Effector memory CD4-positive, alpha-beta T cell (primary cell): ENCODE data around the gene B3GAT1.

Experiments used
- DNase-seq, 3 donors: peaks; one replicate each; pipeline ENCODE4 v3.0.0-alpha.2; 2020
- H3K27ac ChIP-seq: 2 replicates; pipeline ENCODE4 v1.7.0; 2013; ENCODE audit warnings: mild to moderate bottlenecking, low read length, moderate library complexity; ENCODE audit not compliant: insufficient read depth, poor library complexity, severe bottlenecking
- H3K27me3 ChIP-seq: replicated peaks from 2 replicates; pipeline ENCODE4 v1.7.0; 2013; ENCODE audit warnings: mild to moderate bottlenecking, low read length; ENCODE audit not compliant: insufficient read depth, control insufficient read depth, poor library complexity, severe bottlenecking
- H3K36me3 ChIP-seq: 2 replicates; pipeline ENCODE4 v1.7.0; 2013; ENCODE audit warnings: mild to moderate bottlenecking, low read length, moderate library complexity; ENCODE audit not compliant: control insufficient read depth, insufficient read depth
- H3K4me1 ChIP-seq: 2 replicates; pipeline ENCODE4 v1.7.0; 2013; ENCODE audit warnings: low read length, mild to moderate bottlenecking; ENCODE audit not compliant: control insufficient read depth, insufficient read depth, poor library complexity, severe bottlenecking
- H3K4me3 ChIP-seq: 2 replicates; pipeline ENCODE4 v1.7.0; 2013; ENCODE audit warnings: low read length, low read depth, mild to moderate bottlenecking; ENCODE audit not compliant: insufficient read depth, poor library complexity, severe bottlenecking
- H3K9me3 ChIP-seq: 2 replicates; pipeline ENCODE4 v1.7.0; 2013; ENCODE audit warnings: mild to moderate bottlenecking, low read length, moderate library complexity; ENCODE audit not compliant: control insufficient read depth

The B3GAT1 gene

DNA sequence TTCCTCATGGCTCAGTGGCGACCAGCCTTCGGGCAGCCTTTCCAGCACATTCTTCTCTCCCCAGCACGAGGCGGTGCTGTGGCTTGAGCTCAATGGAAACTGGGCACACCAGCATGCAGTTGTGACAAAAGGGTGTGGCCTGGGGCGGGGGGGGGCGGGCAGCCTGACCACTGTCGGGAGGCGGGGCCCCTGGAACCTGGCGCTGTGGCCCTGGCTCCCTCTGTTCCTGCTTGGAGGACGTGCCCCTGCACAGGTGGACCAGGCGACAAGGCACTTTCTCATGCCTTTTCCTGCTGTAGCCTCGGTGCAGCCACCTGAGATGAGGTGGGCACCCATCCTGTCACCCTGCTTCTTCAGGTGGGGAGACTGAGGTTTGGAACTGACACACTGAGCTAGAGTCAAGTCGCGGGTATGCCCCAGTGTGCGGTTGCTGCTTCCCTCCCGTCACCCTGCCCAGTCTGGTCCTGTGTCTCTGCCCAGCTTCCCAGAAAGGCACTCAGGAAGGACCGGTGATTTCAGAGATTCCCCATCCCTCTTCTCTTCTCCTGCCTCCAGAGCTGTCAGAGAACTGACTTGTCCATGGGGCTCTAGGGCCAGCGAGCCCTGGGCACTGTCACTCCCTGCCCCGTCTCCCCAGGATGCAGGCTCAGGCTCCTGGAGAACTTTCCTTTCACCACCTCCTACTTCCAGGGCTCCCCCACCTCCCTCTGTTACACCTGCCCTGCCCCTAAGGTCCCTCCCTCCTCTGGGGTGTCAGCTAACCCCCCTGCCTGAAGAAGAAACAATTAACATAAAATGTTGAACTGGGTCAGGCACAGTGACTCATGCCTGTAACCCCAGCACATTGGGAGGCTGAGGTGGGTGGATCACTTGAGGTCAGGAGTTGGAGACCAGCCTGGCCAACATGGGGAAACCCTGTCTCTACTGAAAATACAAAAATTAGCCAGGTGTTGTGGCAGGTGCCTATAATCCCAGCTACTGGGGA is 9.9 kb downstream of the B3GAT1 start:
- no peaks in the 10 kb centered on the region for H3K36me3 ChIP-seq
- no peaks in the 10 kb centered on the region for H3K9me3 ChIP-seq
- no peaks in the 10 kb centered on the region for H3K27me3 ChIP-seq
- H3K4me3 ChIP-seq = no peak overlapping the region
- no peaks in the 10 kb centered on the region for H3K4me1 ChIP-seq
- peak in 1 of 3 donors; percentile 11 for DNase-seq
- H3K27ac ChIP-seq = no peak overlapping the region

GRCh38 chr11:134399996-134400395 is 12.0 kb downstream of the B3GAT1 start:
- H3K27ac ChIP-seq = no peak overlapping the region
- no peaks in the 10 kb centered on the region for H3K27me3 ChIP-seq
- H3K4me3 ChIP-seq = no peak overlapping the region
- no peak for DNase-seq
- H3K4me1 ChIP-seq = no peaks in the 10 kb centered on the region
- H3K36me3 ChIP-seq = no peaks in the 10 kb centered on the region
- no peaks in the 10 kb centered on the region for H3K9me3 ChIP-seq

GRCh38 chr11:134399293-134399654 is 12.8 kb downstream of the B3GAT1 start:
- no peak overlapping the region for H3K27ac ChIP-seq
- no peak for DNase-seq

DNA sequence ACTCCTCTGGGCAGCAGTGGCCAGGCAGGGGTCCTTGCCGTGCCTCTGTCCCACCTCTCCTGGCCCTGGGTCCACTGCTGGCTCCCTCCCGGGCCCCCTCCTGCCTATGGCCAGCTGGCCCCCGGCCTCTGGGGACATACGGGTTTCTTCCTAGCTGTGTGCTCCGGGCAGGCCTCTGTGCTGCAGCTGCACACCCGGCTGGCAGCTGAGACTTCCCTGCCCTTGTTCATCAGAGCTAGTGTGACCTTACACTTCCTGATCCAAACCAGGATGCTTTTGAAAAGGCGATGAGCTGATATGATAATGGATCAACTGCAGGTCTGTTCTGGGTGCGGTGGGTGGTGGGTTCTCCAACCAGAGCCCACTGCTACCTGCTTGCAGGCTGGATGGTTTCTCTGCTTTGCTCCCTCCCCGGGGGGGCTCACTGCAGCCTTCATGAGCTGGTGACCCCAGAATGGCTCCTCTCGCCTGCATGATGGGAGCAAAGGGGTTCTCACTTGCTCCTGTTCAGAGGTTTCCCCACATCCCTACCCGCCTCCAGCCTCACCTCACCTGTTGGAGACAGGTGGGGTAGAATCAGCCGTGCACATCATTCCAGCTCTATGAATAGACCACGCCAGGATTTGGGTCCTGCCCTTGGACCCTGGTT is 13.3 kb downstream of the B3GAT1 start:
- no peaks in the 10 kb centered on the region for H3K27me3 ChIP-seq

More at GRCh38 chr11:134399293-134399654, 12.8 kb downstream of the B3GAT1 start:
- no peak overlapping the region for H3K4me3 ChIP-seq
- H3K27me3 ChIP-seq = no peaks in the 10 kb centered on the region
- H3K4me1 ChIP-seq = no peaks in the 10 kb centered on the region
- H3K36me3 ChIP-seq = no peaks in the 10 kb centered on the region
- H3K9me3 ChIP-seq = no peaks in the 10 kb centered on the region

DNA sequence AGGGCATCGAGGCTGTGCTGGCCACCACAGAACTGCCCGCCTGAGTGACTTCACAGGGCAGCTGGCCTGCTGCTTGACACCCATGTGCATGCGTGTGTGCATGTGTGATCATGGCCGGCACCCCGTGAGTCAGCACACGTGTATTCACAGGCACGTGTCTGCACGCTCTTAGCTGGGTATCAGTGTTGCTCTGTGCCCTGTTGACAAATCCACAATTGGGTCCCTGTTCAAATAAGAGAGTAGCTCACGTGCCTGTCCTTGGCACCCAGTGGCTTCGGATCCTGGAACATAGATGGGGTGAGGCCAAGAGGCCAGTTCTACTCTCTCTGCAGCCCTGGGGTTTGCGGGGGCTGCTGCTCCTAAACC is 14.0 kb downstream of the B3GAT1 start:
- no peak for DNase-seq
- no peaks in the 10 kb centered on the region for H3K27me3 ChIP-seq
- H3K4me1 ChIP-seq = no peaks in the 10 kb centered on the region
- no peak overlapping the region for H3K27ac ChIP-seq
- H3K36me3 ChIP-seq = no peaks in the 10 kb centered on the region
- H3K9me3 ChIP-seq = no peaks in the 10 kb centered on the region
- no peak overlapping the region for H3K4me3 ChIP-seq

More for the DNA sequence above, 13.3 kb downstream of the B3GAT1 start:
- H3K36me3 ChIP-seq = no peaks in the 10 kb centered on the region
- no peak overlapping the region for H3K27ac ChIP-seq
- H3K9me3 ChIP-seq = no peaks in the 10 kb centered on the region
- no peak overlapping the region for H3K4me3 ChIP-seq
- no peaks in the 10 kb centered on the region for H3K4me1 ChIP-seq
- no peak for DNase-seq

GRCh38 chr11:134397304-134398078 is 14.6 kb downstream of the B3GAT1 start:
- H3K4me1 ChIP-seq = no peaks in the 10 kb centered on the region
- no peaks in the 10 kb centered on the region for H3K36me3 ChIP-seq
- H3K27ac ChIP-seq = no peak overlapping the region
- no peaks in the 10 kb centered on the region for H3K27me3 ChIP-seq
- no peak for DNase-seq
- no peak overlapping the region for H3K4me3 ChIP-seq
- H3K9me3 ChIP-seq = no peaks in the 10 kb centered on the region

- DNase-seq = no peak
- no peaks in the 10 kb centered on the region for H3K36me3 ChIP-seq
Observed at GRCh38 chr11:134395002-134395401, 17.0 kb downstream of the B3GAT1 start.

GRCh38 chr11:134394311-134394710 is 17.7 kb downstream of the B3GAT1 start:
- Histone ChIP-seq H3K9me3 (no peaks in the 10 kb centered on the region), H3K27ac (no peak overlapping the region), H3K27me3 (no peaks in the 10 kb centered on the region), H3K4me3 (no peak overlapping the region), H3K4me1 (no peaks in the 10 kb centered on the region), H3K36me3 (no peaks in the 10 kb centered on the region)
- DNase-seq = no peak

More at GRCh38 chr11:134395002-134395401, 17.0 kb downstream of the B3GAT1 start:
- Histone ChIP-seq H3K4me1 (no peaks in the 10 kb centered on the region), H3K9me3 (no peaks in the 10 kb centered on the region), H3K27me3 (no peaks in the 10 kb centered on the region), H3K27ac (no peak overlapping the region), H3K4me3 (no peak overlapping the region)

DNA sequence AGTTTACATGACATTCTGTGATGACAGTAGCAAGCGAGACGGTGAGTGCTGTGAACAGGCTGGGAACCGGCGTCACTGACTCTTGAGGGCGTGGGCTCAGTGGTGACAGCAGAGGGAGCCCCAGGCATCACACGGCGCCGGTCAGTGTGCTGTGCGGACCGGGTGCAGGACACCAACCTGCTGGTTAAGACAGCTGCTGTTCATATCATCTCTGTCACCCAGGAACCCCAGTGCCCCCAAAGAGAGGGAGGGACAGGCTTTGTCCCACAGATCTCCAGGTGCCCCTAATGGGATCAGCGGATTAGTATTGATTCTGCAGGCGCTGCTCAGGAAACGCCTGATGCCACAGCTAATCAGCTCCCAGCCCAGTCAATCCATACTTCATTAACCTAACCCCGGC is 18.4 kb downstream of the B3GAT1 start:
- Histone ChIP-seq H3K27ac (no peak overlapping the region), H3K4me1 (no peaks in the 10 kb centered on the region), H3K4me3 (no peak overlapping the region), H3K9me3 (no peaks in the 10 kb centered on the region), H3K27me3 (no peaks in the 10 kb centered on the region), H3K36me3 (no peaks in the 10 kb centered on the region)
- no peak for DNase-seq
